Measurements from ENCODE around the gene DAPK1. TPM values are rescaled to one million over a fixed set of nuclear protein-coding genes. Genes with fewer than 3 reads are reported as not detected.

DAPK1 gene
- total and polyA plus RNA-seq, 7 donors, result 0.66 to 8.4 (median 2.2) TPM

- ATAC-seq, result no peak
- Histone ChIP-seq H3K4me3 (no peak overlapping the region), H3K9me3 (no peaks in the 10 kb centered on the region), H3K27me3 (ENCODE audit: insufficient read depth in 3 of 3, low read length in 2 of 3) (no peaks in the 10 kb centered on the region), H3K4me1 (no peaks in the 10 kb centered on the region), H3K27ac (no peak overlapping the region), H3K36me3 (ENCODE audit: insufficient read depth in 1 of 2, low read depth in 1 of 2) (no peaks in the 10 kb centered on the region)
- WGBS, 3 donors, result 89 to 93% (median 93%) methylated on average over 3 of the region's 3 CpGs
- DNase-seq, result no peak
- intact Hi-C loops (cut with DNase I), result no loop called here
- no peak for TF ChIP-seq CTCF (IDR thresholded peaks at IDR 0.05)
Observed at GRCh38 chr9:87658511-87658910, 160.8 kb downstream of the DAPK1 start.

- no peak overlapping the region for H3K27ac ChIP-seq
- DNase-seq, result no peak
- no peak for TF ChIP-seq CTCF (IDR thresholded peaks at IDR 0.05)
- no peaks in the 10 kb centered on the region for H3K9me3 ChIP-seq
- H3K36me3 ChIP-seq (ENCODE audit: insufficient read depth in 1 of 2, low read depth in 1 of 2), result no peaks in the 10 kb centered on the region
- intact Hi-C loops (cut with DNase I), result loop anchor here (5.0 to 10.0 kb wide), 3 partner anchors 165 to 1245 kb away; partner anchors contain the start of gene DAPK1 (in 1 of the 2)
- ATAC-seq, result no peak
- 95 to 97% (median 96%) methylated on average over 45 to 47 of the region's 47 CpGs for WGBS, 3 donors
- H3K4me3 ChIP-seq, result no peak overlapping the region
- H3K27me3 ChIP-seq (ENCODE audit: insufficient read depth in 3 of 3, low read length in 2 of 3), result peaks cover 0 to 1% (median 0%) of the 10 kb centered on the region in 3 donors
- no peaks in the 10 kb centered on the region for H3K4me1 ChIP-seq
Observed at GRCh38 chr9:87659534-87660419, 162.1 kb downstream of the DAPK1 start.

- no peaks in the 10 kb centered on the region for H3K9me3 ChIP-seq
- no peak for TF ChIP-seq CTCF (IDR thresholded peaks at IDR 0.05)
- peaks cover 0 to 1% (median 0%) of the 10 kb centered on the region in 3 donors for H3K27me3 ChIP-seq (ENCODE audit: insufficient read depth in 3 of 3, low read length in 2 of 3)
- no peak overlapping the region for H3K4me3 ChIP-seq
- 81 to 96% (median 91%) methylated on average over 1 of the region's 1 CpG for WGBS, 3 donors
- H3K4me1 ChIP-seq, result no peaks in the 10 kb centered on the region
- ATAC-seq (no peak), DNase-seq (no peak)
- intact Hi-C loops (cut with DNase I), result loop anchor here (5.0 to 10.0 kb wide), 3 partner anchors 166 to 1246 kb away; partner anchors contain the start of gene DAPK1 (in 1 of the 2)
- H3K27ac ChIP-seq, result no peak overlapping the region
- no peaks in the 10 kb centered on the region for H3K36me3 ChIP-seq (ENCODE audit: insufficient read depth in 1 of 2, low read depth in 1 of 2)
Observed at GRCh38 chr9:87661241-87661640, 163.6 kb downstream of the DAPK1 start.

DNA sequence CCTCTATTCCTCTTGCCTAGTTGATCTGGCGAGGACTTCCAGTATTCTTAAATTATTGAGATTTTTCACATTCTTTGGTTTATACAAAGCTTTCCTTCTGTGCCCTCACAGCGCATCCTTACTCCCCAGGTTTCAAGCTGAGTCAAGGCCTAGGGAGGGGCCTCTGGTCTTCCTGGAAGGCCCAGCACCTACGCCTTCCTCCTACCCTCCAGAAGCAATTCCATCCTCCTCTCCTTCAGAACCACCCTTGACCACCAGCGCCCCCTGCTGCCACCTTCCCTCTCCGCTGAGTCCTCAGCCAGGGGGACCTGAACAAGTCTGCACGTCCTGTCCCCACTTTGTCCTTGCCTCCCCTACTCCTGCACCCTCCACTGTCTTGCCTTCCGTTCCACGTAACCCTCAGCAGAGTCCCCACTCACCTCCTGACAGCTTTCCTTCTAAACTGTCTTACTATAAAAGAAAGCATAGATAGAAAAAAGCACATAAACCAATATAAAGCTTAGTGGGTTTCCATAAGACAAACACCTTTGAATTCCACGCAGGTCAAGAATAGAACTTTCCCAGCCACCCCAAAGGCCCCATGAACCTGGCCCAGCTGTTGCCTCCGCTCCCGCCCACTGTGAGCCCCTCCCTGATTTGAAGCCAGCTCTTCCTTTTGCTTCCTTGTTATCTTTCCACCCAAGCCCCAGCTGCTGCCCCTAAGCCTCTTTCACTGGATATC is 165.3 kb downstream of the DAPK1 start:
- ATAC-seq (peak; percentile 61 to 80 (median 70)), DNase-seq (peak; percentile 75 to 85)
- Histone ChIP-seq H3K36me3 (ENCODE audit: insufficient read depth in 1 of 2, low read depth in 1 of 2) (no peaks in the 10 kb centered on the region), H3K27me3 (ENCODE audit: insufficient read depth in 3 of 3, low read length in 2 of 3) (peaks cover 0 to 1% (median 0%) of the 10 kb centered on the region in 3 donors), H3K4me3 (no peak overlapping the region), H3K4me1 (no peaks in the 10 kb centered on the region), H3K27ac (no peak overlapping the region), H3K9me3 (no peaks in the 10 kb centered on the region)
- TF ChIP-seq CTCF (IDR thresholded peaks at IDR 0.05), result peak; percentile 68
- WGBS, 3 donors, result 67 to 78% (median 70%) methylated on average over 11 of the region's 11 CpGs
- intact Hi-C loops (cut with DNase I), result loop anchor here (1.0 to 10.0 kb wide), 4 partner anchors 168 to 1248 kb away; partner anchors contain the start of gene DAPK1 (in 1 of the 2)
